GM18517 (cell line): ENCODE results near the gene ZNF385C.

Experiments
- ATAC-seq: cut with Tn5 transposase; IDR thresholded peaks from one replicate; pipeline ENCODE4 v1.9.1; 2021; ENCODE audit warnings: mild to moderate bottlenecking, moderate library complexity; ENCODE audit not compliant: unreplicated experiment

ZNF385C gene

GRCh38 chr17:42125565-42125964 is 27.3 kb upstream of the ZNF385C start:
- no peak for ATAC-seq

- no peak for ATAC-seq
Observed at GRCh38 chr17:42124256-42124655, 26.0 kb upstream of the ZNF385C start.

GRCh38 chr17:42122371-42123303 is 24.4 kb upstream of the ZNF385C start, which contains the start of gene HSPB9:
Gene HSPB9 (plus strand): TSS chr17:42122804. CDS start chr17:42122851, 47 bp downstream.
- ATAC-seq, result no peak

GRCh38 chr17:42120770-42121769 is 22.8 kb upstream of the ZNF385C start, which contains the start of gene KAT2A:
Gene KAT2A (minus strand): TSS chr17:42121367. CDS start chr17:42121304, 63 bp downstream.
- no peak for ATAC-seq

GRCh38 chr17:42120161-42120769 is 22.0 kb upstream of the ZNF385C start:
- ATAC-seq, result no peak

- no peak for ATAC-seq
Observed at GRCh38 chr17:42119301-42119700, 21.0 kb upstream of the ZNF385C start.

- no peak for ATAC-seq
Observed at GRCh38 chr17:42118545-42118944, 20.3 kb upstream of the ZNF385C start.

- no peak for ATAC-seq
Observed at GRCh38 chr17:42118126-42118510, 19.8 kb upstream of the ZNF385C start.

GRCh38 chr17:42117397-42118125 is 19.3 kb upstream of the ZNF385C start:
- ATAC-seq, result no peak

- ATAC-seq, result no peak
Observed at GRCh38 chr17:42116705-42117396, 18.6 kb upstream of the ZNF385C start.

GRCh38 chr17:42114118-42114517 is 15.8 kb upstream of the ZNF385C start:
- ATAC-seq, result no peak

GRCh38 chr17:42113293-42114069 is 15.2 kb upstream of the ZNF385C start:
- ATAC-seq, result no peak

- peak; percentile 81 for ATAC-seq
Observed at GRCh38 chr17:42112552-42113176, 14.4 kb upstream of the ZNF385C start, which contains the start of gene DHX58. Gene DHX58 (minus strand): TSS chr17:42112714. CDS start chr17:42111892, 822 bp downstream.

GRCh38 chr17:42111871-42112551 is 13.7 kb upstream of the ZNF385C start:
- no peak for ATAC-seq

GRCh38 chr17:42111265-42111636 is 13.0 kb upstream of the ZNF385C start:
- ATAC-seq, result no peak

GRCh38 chr17:42110301-42111264 is 12.3 kb upstream of the ZNF385C start:
- no peak for ATAC-seq
